Sigmoid colon (tissue), 7 donors: Measurements from ENCODE around the gene NLGN1. TPM values are rescaled to one million over a fixed set of nuclear protein-coding genes. Genes with fewer than 3 reads are reported as not detected.

ENCODE experiments used
- DNase-seq: peaks from one replicate; pipeline ENCODE4 v3.0.0-alpha.2; 2019
- H3K27ac ChIP-seq, 4 donors: fragments of 200-600 bp; sonication (generic); one replicate each; pipeline ENCODE4 v1.5.1; 2016 to 2019; ENCODE audit warnings: mild to moderate bottlenecking in 1 of 4
- H3K27me3 ChIP-seq, 3 donors: fragments of 200-600 bp; sonication (generic); one replicate each; pipeline ENCODE4 v1.5.1; 2019; ENCODE audit warnings: mild to moderate bottlenecking in 1 of 3
- H3K36me3 ChIP-seq, 4 donors: fragments of 200-600 bp; sonication (generic); one replicate each; pipeline ENCODE4 v1.5.1; 2016 to 2019
- H3K4me1 ChIP-seq, 4 donors: fragments of 200-600 bp; sonication (generic); one replicate each; pipeline ENCODE4 v1.5.1; 2017 to 2019
- H3K4me3 ChIP-seq, 4 donors: fragments of 200-600 bp; sonication (generic); one replicate each; pipeline ENCODE4 v1.5.1; 2017 to 2019; ENCODE audit warnings: mild to moderate bottlenecking in 2 of 4, moderate library complexity in 1 of 4
- H3K9me3 ChIP-seq, 4 donors: fragments of 200-600 bp in 3 of 4; sonication (generic) in 3 of 4; one replicate each; pipeline versions ENCODE4 v1.5.1 to v1.6.1; 2013 to 2019
- EP300 ChIP-seq, 4 donors: sonication (generic); formaldehyde crosslinking; IDR thresholded peaks; one replicate each; pipeline ENCODE4 v1.6.1; 2017; ENCODE audit warnings: antibody characterized with exemption in 4 of 4
- POLR2A ChIP-seq, 2 donors: fragments of 450-650 bp; IDR thresholded peaks; one replicate each; pipeline ENCODE4 v1.6.1; 2016; ENCODE audit warnings: antibody characterized with exemption in 2 of 2, mild to moderate bottlenecking in 2 of 2, moderate library complexity in 2 of 2
- POLR2AphosphoS5 ChIP-seq, 4 donors: sonication (generic); formaldehyde crosslinking; IDR thresholded peaks; one replicate each; pipeline ENCODE4 v1.6.1; 2017; ENCODE audit warnings: antibody characterized with exemption in 4 of 4
- WGBS, 2 donors: extraction: QIAGEN DNeasy Blood & Tissue Kit; methylation state at CpG; one replicate each; pipeline ENCODE4 v1.1.7; 2013; 5-methylcytosine and 5-hydroxymethylcytosine counted together
- intact Hi-C: fragments of 100-400 bp; cut with DNase I; formaldehyde crosslinking; loops from one replicate; pipeline ENCODE4 v1.15.1; 2023
- polyA plus RNA-seq, 3 donors: library from polyadenylated mRNA; stranded (reverse); fragments of 200-250 nt; gene quantifications; one replicate each; pipeline ENCODE4 v1.2.3, GENCODE V29; 2013
- total RNA-seq, 4 donors: library from RNA; depleted of rRNA; stranded (reverse); fragments of >200 nt; gene quantifications; one replicate each; pipeline ENCODE4 v1.1.0, GENCODE V29; 2016
- TF ChIP-seq, protein P1 (sequence below), 4 experiments: fragments of 450-650 bp in 3 of 4; fragments of 200-600 bp in 1 of 4; IDR thresholded peaks; one replicate each; pipeline ENCODE4 v1.5.1; 2016 to 2019; ENCODE audit warnings: antibody characterized with exemption in 4 of 4, mild to moderate bottlenecking in 3 of 4, moderate library complexity in 2 of 4
- donor health status: healthy with polysubstance abuse.
- donor health status: Bipolar disorder and iron deficiency.
- donor health status: healthy.

The NLGN1 gene
- total and polyA plus RNA-seq, 7 donors: under 0.01 to 33.5 (median 28.3) TPM; not detected in 1

DNA sequence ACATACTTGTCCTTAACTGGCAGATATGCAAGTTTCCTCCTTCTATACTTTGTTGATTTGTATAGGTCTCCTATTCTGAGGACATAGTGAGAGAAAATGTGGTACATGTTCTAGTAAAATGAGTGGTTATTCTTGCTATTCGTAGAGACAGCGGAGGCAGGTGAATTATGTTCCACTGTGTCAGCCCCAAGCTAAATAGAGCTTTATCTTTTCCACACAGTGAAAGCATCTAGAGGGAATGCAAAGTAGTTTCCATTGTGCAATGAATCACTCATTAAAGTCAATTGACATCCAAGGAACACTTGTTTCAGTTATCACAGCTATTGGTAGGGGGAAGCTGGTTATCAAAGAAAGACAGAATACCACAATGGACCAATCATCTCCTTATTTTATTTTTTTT is 262.4 kb downstream of the NLGN1 start:
- intact Hi-C loops: no loop called here
- Histone ChIP-seq H3K9me3 (no peaks in the 10 kb centered on the region), H3K27me3 (no peaks in the 10 kb centered on the region), H3K27ac (no peak overlapping the region), H3K4me3 (no peak overlapping the region), H3K4me1 (peaks cover 0 to 16% (median 0%) of the 10 kb centered on the region in 4 donors), H3K36me3 (no peaks in the 10 kb centered on the region)
- WGBS, 2 donors: 59 to 72% methylated on average over 2 of the region's 2 CpGs
- TF ChIP-seq, protein P1, sequence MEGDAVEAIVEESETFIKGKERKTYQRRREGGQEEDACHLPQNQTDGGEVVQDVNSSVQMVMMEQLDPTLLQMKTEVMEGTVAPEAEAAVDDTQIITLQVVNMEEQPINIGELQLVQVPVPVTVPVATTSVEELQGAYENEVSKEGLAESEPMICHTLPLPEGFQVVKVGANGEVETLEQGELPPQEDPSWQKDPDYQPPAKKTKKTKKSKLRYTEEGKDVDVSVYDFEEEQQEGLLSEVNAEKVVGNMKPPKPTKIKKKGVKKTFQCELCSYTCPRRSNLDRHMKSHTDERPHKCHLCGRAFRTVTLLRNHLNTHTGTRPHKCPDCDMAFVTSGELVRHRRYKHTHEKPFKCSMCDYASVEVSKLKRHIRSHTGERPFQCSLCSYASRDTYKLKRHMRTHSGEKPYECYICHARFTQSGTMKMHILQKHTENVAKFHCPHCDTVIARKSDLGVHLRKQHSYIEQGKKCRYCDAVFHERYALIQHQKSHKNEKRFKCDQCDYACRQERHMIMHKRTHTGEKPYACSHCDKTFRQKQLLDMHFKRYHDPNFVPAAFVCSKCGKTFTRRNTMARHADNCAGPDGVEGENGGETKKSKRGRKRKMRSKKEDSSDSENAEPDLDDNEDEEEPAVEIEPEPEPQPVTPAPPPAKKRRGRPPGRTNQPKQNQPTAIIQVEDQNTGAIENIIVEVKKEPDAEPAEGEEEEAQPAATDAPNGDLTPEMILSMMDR (IDR thresholded peaks at IDR 0.05): no peak
- DNase-seq: no peak

GRCh38 chr3:173660645-173661299 is 263.2 kb downstream of the NLGN1 start:
- no peaks in the 10 kb centered on the region for H3K9me3 ChIP-seq
- H3K27ac ChIP-seq: no peak overlapping the region
- H3K27me3 ChIP-seq: no peaks in the 10 kb centered on the region
- peaks cover 0 to 16% (median 0%) of the 10 kb centered on the region in 4 donors for H3K4me1 ChIP-seq
- no peaks in the 10 kb centered on the region for H3K36me3 ChIP-seq
- no peak for DNase-seq
- WGBS, 2 donors: 29 to 59% methylated on average over 3 of the region's 3 CpGs
- no peak for TF ChIP-seq POLR2A (IDR thresholded peaks at IDR 0.05)
- intact Hi-C loops: no loop called here
- no peak overlapping the region for H3K4me3 ChIP-seq

DNA sequence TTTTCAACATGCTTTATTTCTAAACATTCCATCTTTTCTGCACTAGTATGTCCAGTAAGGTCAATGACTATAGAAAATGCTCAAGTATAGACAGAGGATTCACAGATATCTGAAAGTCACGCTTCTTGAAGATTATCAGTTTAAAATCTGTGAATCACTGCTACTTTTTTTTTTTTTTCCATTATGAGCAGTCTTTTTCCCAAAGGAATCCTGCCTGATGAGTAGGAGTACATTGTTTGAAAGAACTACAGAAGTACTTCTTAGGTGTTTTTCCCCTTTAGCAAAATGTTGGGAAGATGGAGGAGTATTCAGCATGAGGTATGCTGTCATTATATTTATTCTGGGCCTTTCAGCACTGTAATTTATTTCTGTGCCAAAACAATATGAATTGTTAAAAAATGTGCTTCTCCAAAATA is 266.2 kb downstream of the NLGN1 start:
- TF ChIP-seq POLR2A (IDR thresholded peaks at IDR 0.05) (no peak), EP300 (IDR thresholded peaks at IDR 0.05) (no peak), POLR2AphosphoS5 (IDR thresholded peaks at IDR 0.05) (no peak)
- TF ChIP-seq, protein P1 (IDR thresholded peaks at IDR 0.05): no peak
- intact Hi-C loops: no loop called here
- 82 to 84% methylated on average over 1 of the region's 1 CpG for WGBS, 2 donors

GRCh38 chr3:173676094-173676493 is 278.6 kb downstream of the NLGN1 start:
- peaks cover 0 to under 1% (median 0%) of the 10 kb centered on the region in 4 donors for H3K4me1 ChIP-seq
- H3K4me3 ChIP-seq: no peak overlapping the region
- no peaks in the 10 kb centered on the region for H3K9me3 ChIP-seq
- no peak overlapping the region for H3K27ac ChIP-seq
- no peak for DNase-seq
- intact Hi-C loops: no loop called here
- no peaks in the 10 kb centered on the region for H3K27me3 ChIP-seq
- WGBS, 2 donors: 27 to 62% methylated on average over 1 of the region's 1 CpG
- no peaks in the 10 kb centered on the region for H3K36me3 ChIP-seq
- TF ChIP-seq POLR2AphosphoS5 (IDR thresholded peaks at IDR 0.05) (no peak), POLR2A (IDR thresholded peaks at IDR 0.05) (no peak), EP300 (IDR thresholded peaks at IDR 0.05) (no peak)
- TF ChIP-seq, protein P1 (IDR thresholded peaks at IDR 0.05): no peak

More for the DNA sequence above, 266.2 kb downstream of the NLGN1 start:
- H3K27me3 ChIP-seq: no peaks in the 10 kb centered on the region
- no peak overlapping the region for H3K4me3 ChIP-seq
- no peaks in the 10 kb centered on the region for H3K36me3 ChIP-seq
- H3K27ac ChIP-seq: no peak overlapping the region
- H3K9me3 ChIP-seq: no peaks in the 10 kb centered on the region
- DNase-seq: no peak
- H3K4me1 ChIP-seq: peaks cover 0 to 16% (median 0%) of the 10 kb centered on the region in 4 donors

GRCh38 chr3:173681188-173681678 is 283.7 kb downstream of the NLGN1 start:
- Histone ChIP-seq H3K4me3 (no peak overlapping the region), H3K27me3 (no peaks in the 10 kb centered on the region), H3K27ac (no peak overlapping the region), H3K36me3 (no peaks in the 10 kb centered on the region), H3K4me1 (peaks cover 0 to 5% (median 0%) of the 10 kb centered on the region in 4 donors), H3K9me3 (no peaks in the 10 kb centered on the region)
- 93 to 98% methylated on average over 1 of the region's 1 CpG for WGBS, 2 donors
- intact Hi-C loops: no loop called here
- no peak for DNase-seq
- TF ChIP-seq EP300 (IDR thresholded peaks at IDR 0.05): no peak
- TF ChIP-seq POLR2A (IDR thresholded peaks at IDR 0.05): no peak
- peak in 1 of 4 donors; percentile 18 for TF ChIP-seq POLR2AphosphoS5 (IDR thresholded peaks at IDR 0.05)
- TF ChIP-seq, protein P1 (IDR thresholded peaks at IDR 0.05): no peak
